K562 (cell line): Measurements from ENCODE around the gene STX3. TPM values are rescaled to one million over a fixed set of nuclear protein-coding genes. Genes with fewer than 3 reads are reported as not detected.
A peak's percentile ranks its signal among the peaks of the same experiment; 100 is the strongest.

Experiments
- ATF7 ChIP-seq: fragments of 450-650 bp; IDR thresholded peaks from 2 replicates; pipeline ENCODE4 v1.7.1; 2014; ENCODE audit warnings: mild to moderate bottlenecking, moderate library complexity
- BCOR ChIP-seq: fragments of 450-650 bp; IDR thresholded peaks from 2 replicates; pipeline ENCODE4 v1.6.1; 2016
- BRD4 ChIP-seq: fragments of 200-600 bp; sonication (generic); IDR thresholded peaks from 2 replicates; pipeline ENCODE4 v1.6.1; 2017; ENCODE audit warnings: inconsistent platforms
- GABPA ChIP-seq: fragments of 200-800 bp; sonication (Bioruptor generic); conservative IDR thresholded peaks from 2 replicates; pipeline ENCODE4 v1.6.1; 2016; ENCODE audit warnings: low read depth, missing genetic modification characterization, missing compliant biosample characterization
- THRAP3 ChIP-seq: fragments of 450-650 bp; IDR thresholded peaks from 2 replicates; pipeline ENCODE4 v1.6.1; 2016; ENCODE audit warnings: mild to moderate bottlenecking, inconsistent platforms, borderline replicate concordance
- TSHZ1 ChIP-seq: fragments of 250-450 bp; sonication (Bioruptor Pico); IDR thresholded peaks from 2 replicates; pipeline ENCODE4 v1.4.0; 2020; ENCODE audit warnings: mild to moderate bottlenecking, moderate library complexity
- ZNF277 ChIP-seq: fragments of 250-450 bp; sonication (Bioruptor Pico); IDR thresholded peaks from 2 replicates; pipeline ENCODE4 v1.8.0; 2022; ENCODE audit warnings: inconsistent platforms, mild to moderate bottlenecking, moderate library complexity, borderline replicate concordance
- ZNF407 ChIP-seq: fragments of 450-650 bp; IDR thresholded peaks from 2 replicates; pipeline ENCODE4 v1.6.1; 2016; ENCODE audit warnings: low read depth
- ZNF639 ChIP-seq, 2 experiments: fragments of 200-800 bp in 1 of 2; sonication (Bioruptor generic) in 1 of 2; sonication (generic) in 1 of 2; formaldehyde crosslinking in 1 of 2; IDR thresholded peaks in 1 of 2; conservative IDR thresholded peaks in 1 of 2; 2 replicates each; pipeline versions ENCODE4 v1.5.0 to v1.6.1; 2016 to 2020; ENCODE audit warnings: missing compliant biosample characterization in 1 of 2, missing genetic modification characterization in 1 of 2, missing genetic modification reagents in 1 of 2
- polyA plus RNA-seq, 8 experiments: library from polyadenylated mRNA; depleted of rRNA in 4 of 8; stranded (reverse) in 5 of 8; unstranded in 3 of 8; fragments of >200 nt; fragmentation: Nextera tagmentation in 2 of 8; fragmentation: Illumina TruSeq in 1 of 8; extraction: Ambion mirVana in 2 of 8; extraction: Trizol in 1 of 8; gene quantifications; 2 replicates each; pipeline versions ENCODE4 v1.2.1 to v1.2.3, GENCODE V29; 2011 to 2014; ENCODE audit warnings: inconsistent platforms in 1 of 8, missing spikeins in 1 of 8
- total RNA-seq, 7 experiments: library from RNA; depleted of rRNA in 6 of 7; stranded (reverse); fragments of >200 nt in 6 of 7; fragmentation: Illumina TruSeq in 2 of 7; extraction: Trizol in 2 of 7; gene quantifications; 2 replicates each; pipeline versions ENCODE4 v1.2.1 to v1.2.3, GENCODE V29; 2011 to 2021; ENCODE audit warnings: low replicate concordance in 1 of 7

STX3 gene
- total and polyA plus RNA-seq, 9 of the 15 experiments (the other 6 are each of a cell fraction or from before 2014, with no cell fraction given) = 12.0 to 91.6 (median 48.7) TPM

- TF ChIP-seq ZNF407 = no peak
- TF ChIP-seq BRD4 = no peak
- no peak for TF ChIP-seq THRAP3
- TF ChIP-seq ATF7 = no peak; the same call in 1 of the 2 replicates
- TF ChIP-seq GABPA (tag) = peak; percentile 43; the same call in 1 of the 2 replicates
- no peak for TF ChIP-seq ZNF277
- TF ChIP-seq BCOR = no peak
- peak in 1 of 2 experiments; percentile 72; a peak in 1 of 4 replicates for TF ChIP-seq ZNF639 (CRISPR knock-in tag; conservative IDR thresholded peaks at IDR 0.05 in 1 of 2, IDR thresholded peaks at IDR 0.05 in 1 of 2)
- no peak for TF ChIP-seq TSHZ1 (CRISPR knock-in tag)
These were observed at the start of gene STX3 (continued) for GRCh38 chr11:59754859-59755700.
